Sigmoid colon (tissue), 7 donors: Measurements from ENCODE around the gene TUBA1C. TPM values are rescaled to one million over a fixed set of nuclear protein-coding genes. Genes with fewer than 3 reads are reported as not detected.
A peak's percentile ranks its signal among the peaks of the same experiment; 100 is the strongest.

Experiments used
- DNase-seq: peaks from one replicate; pipeline ENCODE4 v3.0.0-alpha.2; 2019
- H3K27ac ChIP-seq, 4 donors: fragments of 200-600 bp; sonication (generic); one replicate each; pipeline ENCODE4 v1.5.1; 2016 to 2019; ENCODE audit warnings: mild to moderate bottlenecking in 1 of 4
- H3K27me3 ChIP-seq, 3 donors: fragments of 200-600 bp; sonication (generic); one replicate each; pipeline ENCODE4 v1.5.1; 2019; ENCODE audit warnings: mild to moderate bottlenecking in 1 of 3
- H3K36me3 ChIP-seq, 4 donors: fragments of 200-600 bp; sonication (generic); one replicate each; pipeline ENCODE4 v1.5.1; 2016 to 2019
- H3K4me1 ChIP-seq, 4 donors: fragments of 200-600 bp; sonication (generic); one replicate each; pipeline ENCODE4 v1.5.1; 2017 to 2019
- H3K4me3 ChIP-seq, 4 donors: fragments of 200-600 bp; sonication (generic); one replicate each; pipeline ENCODE4 v1.5.1; 2017 to 2019; ENCODE audit warnings: mild to moderate bottlenecking in 2 of 4, moderate library complexity in 1 of 4
- H3K9me3 ChIP-seq, 4 donors: fragments of 200-600 bp in 3 of 4; sonication (generic) in 3 of 4; one replicate each; pipeline versions ENCODE4 v1.5.1 to v1.6.1; 2013 to 2019
- EP300 ChIP-seq, 4 donors: sonication (generic); formaldehyde crosslinking; IDR thresholded peaks; one replicate each; pipeline ENCODE4 v1.6.1; 2017; ENCODE audit warnings: antibody characterized with exemption in 4 of 4
- POLR2A ChIP-seq, 2 donors: fragments of 450-650 bp; IDR thresholded peaks; one replicate each; pipeline ENCODE4 v1.6.1; 2016; ENCODE audit warnings: antibody characterized with exemption in 2 of 2, mild to moderate bottlenecking in 2 of 2, moderate library complexity in 2 of 2
- POLR2AphosphoS5 ChIP-seq, 4 donors: sonication (generic); formaldehyde crosslinking; IDR thresholded peaks; one replicate each; pipeline ENCODE4 v1.6.1; 2017; ENCODE audit warnings: antibody characterized with exemption in 4 of 4
- WGBS, 2 donors: extraction: QIAGEN DNeasy Blood & Tissue Kit; methylation state at CpG; one replicate each; pipeline ENCODE4 v1.1.7; 2013; 5-methylcytosine and 5-hydroxymethylcytosine counted together
- intact Hi-C: fragments of 100-400 bp; cut with DNase I; formaldehyde crosslinking; loops from one replicate; pipeline ENCODE4 v1.15.1; 2023
- polyA plus RNA-seq, 3 donors: library from polyadenylated mRNA; stranded (reverse); fragments of 200-250 nt; gene quantifications; one replicate each; pipeline ENCODE4 v1.2.3, GENCODE V29; 2013
- total RNA-seq, 4 donors: library from RNA; depleted of rRNA; stranded (reverse); fragments of >200 nt; gene quantifications; one replicate each; pipeline ENCODE4 v1.1.0, GENCODE V29; 2016
- TF ChIP-seq, protein P1 (sequence below), 4 experiments: fragments of 450-650 bp in 3 of 4; fragments of 200-600 bp in 1 of 4; IDR thresholded peaks; one replicate each; pipeline ENCODE4 v1.5.1; 2016 to 2019; ENCODE audit warnings: antibody characterized with exemption in 4 of 4, mild to moderate bottlenecking in 3 of 4, moderate library complexity in 2 of 4
- donor health status: healthy with polysubstance abuse.
- donor health status: Bipolar disorder and iron deficiency.
- donor health status: healthy.

The TUBA1C gene
- total and polyA plus RNA-seq, 7 donors = 54.8 to 694 (median 108) TPM

DNA sequence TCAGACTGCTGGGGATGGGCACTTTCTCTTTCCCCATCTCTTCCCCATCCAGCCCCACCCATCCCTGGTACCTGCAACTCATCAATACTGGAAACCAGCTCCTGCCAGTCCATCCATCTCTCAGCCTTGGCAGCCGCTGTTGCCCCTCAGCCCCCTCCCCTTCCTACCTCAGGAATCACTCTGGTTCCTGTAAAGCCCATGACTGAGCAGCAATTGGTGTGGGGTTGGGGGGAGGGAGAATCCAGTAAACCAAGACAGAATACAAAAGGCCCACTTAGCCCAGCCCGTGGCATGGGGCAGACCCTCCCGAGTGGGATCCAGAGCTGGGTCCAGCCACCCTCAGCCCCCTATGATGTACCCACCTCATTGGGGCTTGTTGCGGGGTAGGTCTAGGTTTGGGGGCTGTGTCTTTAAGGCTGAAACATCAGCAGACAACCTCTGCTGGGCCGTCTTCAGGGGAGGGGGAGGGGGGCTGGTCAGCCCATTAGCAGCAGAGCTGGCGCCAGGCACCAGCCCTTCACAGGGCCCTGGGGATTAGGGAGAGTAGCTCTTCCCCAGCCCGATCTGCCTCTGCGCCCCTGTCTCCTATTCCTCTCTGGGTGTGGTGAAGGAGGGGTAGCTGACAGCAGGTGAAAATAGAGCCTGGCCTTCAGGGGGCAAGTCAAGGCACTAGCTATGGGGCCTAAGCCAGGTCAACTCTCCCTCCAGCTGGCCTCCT, 29.4 kb downstream of the TUBA1C start:
- DNase-seq = peak; percentile 43
- WGBS, 2 donors = 59 to 63% methylated on average over 8 of the region's 8 CpGs

DNA sequence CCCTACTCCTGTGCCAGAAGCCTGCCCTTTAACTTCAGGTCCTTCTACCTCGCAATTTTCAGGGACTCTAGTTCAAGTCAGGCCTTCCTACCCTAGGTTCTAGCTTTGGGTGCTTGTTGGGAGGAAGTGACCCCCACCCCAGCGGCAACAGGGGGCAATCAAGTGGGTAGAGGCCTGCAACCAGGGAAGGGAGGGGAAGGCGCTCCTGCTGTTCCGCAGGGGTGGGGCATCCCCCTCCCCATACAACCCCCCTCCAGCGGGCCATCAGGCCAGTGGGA, 29.9 kb downstream of the TUBA1C start:
- intact Hi-C loops = no loop called here
- Histone ChIP-seq H3K4me1 (peaks cover 0 to 31% (median 25%) of the 10 kb centered on the region in 4 donors), H3K27me3 (peaks cover 46 to 57% (median 49%) of the 10 kb centered on the region in 3 donors), H3K27ac (no peak overlapping the region), H3K4me3 (no peak overlapping the region), H3K9me3 (no peaks in the 10 kb centered on the region), H3K36me3 (no peaks in the 10 kb centered on the region)
- DNase-seq = no peak
- no peak for TF ChIP-seq POLR2AphosphoS5 (IDR thresholded peaks at IDR 0.05)
- WGBS, 2 donors = 25 to 32% methylated on average over 5 of the region's 5 CpGs

More for the DNA sequence above, 29.4 kb downstream of the TUBA1C start:
- Histone ChIP-seq H3K4me3 (no peak overlapping the region), H3K9me3 (no peaks in the 10 kb centered on the region), H3K27me3 (peaks cover 44 to 52% (median 46%) of the 10 kb centered on the region in 3 donors), H3K4me1 (peaks cover 0 to 31% (median 25%) of the 10 kb centered on the region in 4 donors), H3K36me3 (no peaks in the 10 kb centered on the region), H3K27ac (no peak overlapping the region)
- intact Hi-C loops = no loop called here
- no peak for TF ChIP-seq EP300 (IDR thresholded peaks at IDR 0.05)
- TF ChIP-seq, protein P1, sequence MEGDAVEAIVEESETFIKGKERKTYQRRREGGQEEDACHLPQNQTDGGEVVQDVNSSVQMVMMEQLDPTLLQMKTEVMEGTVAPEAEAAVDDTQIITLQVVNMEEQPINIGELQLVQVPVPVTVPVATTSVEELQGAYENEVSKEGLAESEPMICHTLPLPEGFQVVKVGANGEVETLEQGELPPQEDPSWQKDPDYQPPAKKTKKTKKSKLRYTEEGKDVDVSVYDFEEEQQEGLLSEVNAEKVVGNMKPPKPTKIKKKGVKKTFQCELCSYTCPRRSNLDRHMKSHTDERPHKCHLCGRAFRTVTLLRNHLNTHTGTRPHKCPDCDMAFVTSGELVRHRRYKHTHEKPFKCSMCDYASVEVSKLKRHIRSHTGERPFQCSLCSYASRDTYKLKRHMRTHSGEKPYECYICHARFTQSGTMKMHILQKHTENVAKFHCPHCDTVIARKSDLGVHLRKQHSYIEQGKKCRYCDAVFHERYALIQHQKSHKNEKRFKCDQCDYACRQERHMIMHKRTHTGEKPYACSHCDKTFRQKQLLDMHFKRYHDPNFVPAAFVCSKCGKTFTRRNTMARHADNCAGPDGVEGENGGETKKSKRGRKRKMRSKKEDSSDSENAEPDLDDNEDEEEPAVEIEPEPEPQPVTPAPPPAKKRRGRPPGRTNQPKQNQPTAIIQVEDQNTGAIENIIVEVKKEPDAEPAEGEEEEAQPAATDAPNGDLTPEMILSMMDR (IDR thresholded peaks at IDR 0.05) = no peak
- TF ChIP-seq POLR2AphosphoS5 (IDR thresholded peaks at IDR 0.05) = no peak
- TF ChIP-seq POLR2A (IDR thresholded peaks at IDR 0.05) = no peak

DNA sequence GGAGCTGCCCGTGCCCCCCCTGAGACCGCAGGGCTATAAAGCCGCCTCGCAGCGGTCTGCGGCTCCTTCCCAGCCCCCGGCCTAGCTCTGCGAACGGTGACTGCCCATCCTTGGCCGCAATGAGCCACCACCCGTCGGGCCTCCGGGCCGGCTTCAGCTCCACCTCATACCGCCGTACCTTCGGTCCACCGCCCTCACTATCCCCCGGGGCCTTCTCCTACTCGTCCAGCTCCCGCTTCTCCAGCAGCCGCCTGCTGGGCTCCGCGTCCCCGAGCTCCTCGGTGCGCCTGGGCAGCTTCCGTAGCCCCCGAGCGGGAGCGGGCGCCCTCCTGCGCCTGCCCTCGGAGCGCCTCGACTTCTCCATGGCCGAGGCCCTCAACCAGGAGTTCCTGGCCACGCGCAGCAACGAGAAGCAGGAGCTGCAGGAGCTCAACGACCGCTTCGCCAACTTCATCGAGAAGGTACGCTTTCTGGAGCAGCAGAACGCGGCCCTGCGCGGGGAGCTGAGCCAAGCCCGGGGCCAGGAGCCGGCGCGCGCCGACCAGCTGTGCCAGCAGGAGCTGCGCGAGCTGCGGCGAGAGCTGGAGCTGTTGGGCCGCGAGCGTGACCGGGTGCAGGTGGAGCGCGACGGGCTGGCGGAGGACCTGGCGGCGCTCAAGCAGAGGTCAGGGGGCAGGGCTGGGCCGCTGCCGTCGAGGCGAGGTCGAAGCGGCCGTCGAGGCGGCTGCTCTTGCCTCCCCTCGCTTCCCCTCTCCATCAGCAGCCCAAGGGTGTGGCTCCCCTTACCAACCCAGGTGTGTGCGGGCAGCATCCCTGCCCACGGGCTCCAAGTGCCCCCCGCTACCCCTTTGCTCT, 30.4 kb downstream of the TUBA1C start, which contains the start of gene PRPH:
PRPH (plus strand) TSS at position 66 of the 855 bp plus-strand sequence; CDS start at position 120, 54 bp downstream.
- TF ChIP-seq, protein P1 (IDR thresholded peaks at IDR 0.05) = no peak
- TF ChIP-seq POLR2AphosphoS5 (IDR thresholded peaks at IDR 0.05) (no peak), POLR2A (IDR thresholded peaks at IDR 0.05) (no peak), EP300 (IDR thresholded peaks at IDR 0.05) (no peak)
- peaks cover 0 to 31% (median 25%) of the 10 kb centered on the region in 4 donors for H3K4me1 ChIP-seq
- intact Hi-C loops = no loop called here

DNA sequence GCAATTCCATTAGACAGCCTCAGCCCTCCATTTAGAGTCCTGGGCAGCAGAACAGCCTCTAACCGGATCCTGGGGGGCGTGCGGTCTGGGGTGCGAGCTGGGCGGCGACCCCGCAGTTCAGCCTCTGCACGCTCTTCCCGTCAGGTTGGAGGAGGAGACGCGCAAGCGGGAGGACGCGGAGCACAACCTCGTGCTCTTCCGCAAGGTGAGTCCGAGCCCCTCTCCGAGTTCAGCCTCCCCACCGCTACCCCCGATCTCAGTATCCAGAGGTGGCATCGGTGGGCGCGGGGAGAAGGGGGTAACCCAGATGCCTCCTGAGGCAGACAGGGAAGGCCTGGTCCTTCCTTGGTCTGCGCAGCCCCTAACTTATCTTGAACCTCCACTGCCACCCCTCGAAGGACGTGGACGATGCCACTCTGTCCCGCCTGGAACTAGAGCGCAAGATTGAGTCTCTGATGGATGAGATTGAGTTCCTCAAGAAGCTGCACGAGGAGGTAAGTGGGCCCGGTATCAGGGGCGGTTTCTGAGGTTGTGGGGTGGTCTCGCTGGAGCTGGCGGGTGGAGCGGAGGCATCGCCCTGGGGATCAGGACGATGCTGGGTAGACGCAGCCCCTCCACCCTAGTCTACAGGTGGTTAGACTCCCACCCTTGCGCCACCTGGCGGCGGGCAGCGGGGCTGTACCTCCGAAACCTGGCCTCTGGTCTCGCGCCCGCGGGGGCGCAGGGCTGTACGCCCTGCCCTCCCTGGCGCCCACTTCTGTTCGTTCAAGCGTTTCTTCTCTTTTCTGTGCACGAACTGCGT, 31.4 kb downstream of the TUBA1C start:
- Histone ChIP-seq H3K4me1 (peaks cover 0 to 31% (median 25%) of the 10 kb centered on the region in 4 donors), H3K36me3 (no peaks in the 10 kb centered on the region), H3K4me3 (no peak overlapping the region), H3K9me3 (no peaks in the 10 kb centered on the region), H3K27ac (no peak overlapping the region), H3K27me3 (peaks cover 46 to 72% (median 49%) of the 10 kb centered on the region in 3 donors)
- intact Hi-C loops = no loop called here
- WGBS, 2 donors = 19 to 25% methylated on average over 54 of the region's 54 CpGs
- peak; percentile 57 for DNase-seq
- TF ChIP-seq, protein P1 (IDR thresholded peaks at IDR 0.05) = peak in 3 of 4 experiments; percentile 22 to 44 (median 31)
- TF ChIP-seq POLR2AphosphoS5 (IDR thresholded peaks at IDR 0.05) = no peak

More for the DNA sequence above, 30.4 kb downstream of the TUBA1C start, which contains the start of gene PRPH:
- 4 to 7% methylated on average over 82 of the region's 82 CpGs for WGBS, 2 donors
- DNase-seq = peak; percentile 58
- Histone ChIP-seq H3K9me3 (no peaks in the 10 kb centered on the region), H3K36me3 (no peaks in the 10 kb centered on the region), H3K27me3 (peaks cover 46 to 63% (median 49%) of the 10 kb centered on the region in 3 donors), H3K4me3 (peak within 1 kb of the TSS in 1 of 4 donors; percentile 11), H3K27ac (no peak within 1 kb of the TSS)
